Measurements from ENCODE around the gene ACYP2.
A peak's percentile ranks its signal among the peaks of the same experiment; 100 is the strongest.
"Not testable (repeated sequence)": the region's sequence is repeated elsewhere in the genome, so short reads cannot be mapped to it uniquely, and the experiment has no call there.

The ACYP2 gene

GRCh38 chr2:54227798-54228197 is 112.4 kb downstream of the ACYP2 start:
- no peak for ATAC-seq

GRCh38 chr2:54228945-54229344 is 113.5 kb downstream of the ACYP2 start:
- ATAC-seq, result no peak

DNA sequence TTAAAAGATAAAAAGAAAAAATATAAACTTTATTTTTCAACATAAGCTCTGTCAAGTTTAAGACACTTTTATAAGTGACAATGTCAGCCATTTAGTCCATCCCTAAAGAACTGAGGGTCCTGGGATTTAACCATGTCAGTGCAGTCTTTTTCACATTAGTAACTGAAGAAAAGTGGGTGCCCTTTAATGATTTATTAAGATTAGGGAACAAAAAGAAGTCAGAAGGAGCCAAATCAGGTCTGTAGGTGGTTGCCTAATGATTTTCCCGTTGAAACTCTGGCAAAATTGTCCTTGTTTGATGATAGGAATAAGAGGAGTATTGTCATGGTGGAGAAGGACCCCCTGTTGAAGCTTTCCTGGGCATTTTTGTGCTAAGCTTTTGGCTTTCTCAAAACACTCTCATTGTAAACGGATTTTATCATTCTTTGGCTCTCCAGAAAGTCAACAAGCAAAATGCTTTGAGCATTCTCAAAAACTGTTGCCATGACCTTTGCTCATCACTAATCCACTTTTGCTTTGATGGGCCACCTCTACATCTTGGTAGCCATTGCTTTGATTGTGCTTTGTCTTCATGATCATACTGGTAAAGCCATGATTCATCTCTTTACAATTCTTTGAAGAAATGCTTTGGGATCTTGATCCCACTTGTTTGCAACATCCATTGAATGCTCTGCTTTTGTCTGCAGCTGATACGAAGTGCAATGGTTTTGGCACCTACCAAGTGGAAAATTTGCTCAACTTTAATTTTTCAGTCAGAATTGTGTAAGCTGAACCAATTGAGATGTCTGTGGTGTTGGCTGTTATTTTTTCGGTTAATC is 118.6 kb downstream of the ACYP2 start:
- ATAC-seq, result no peak

DNA sequence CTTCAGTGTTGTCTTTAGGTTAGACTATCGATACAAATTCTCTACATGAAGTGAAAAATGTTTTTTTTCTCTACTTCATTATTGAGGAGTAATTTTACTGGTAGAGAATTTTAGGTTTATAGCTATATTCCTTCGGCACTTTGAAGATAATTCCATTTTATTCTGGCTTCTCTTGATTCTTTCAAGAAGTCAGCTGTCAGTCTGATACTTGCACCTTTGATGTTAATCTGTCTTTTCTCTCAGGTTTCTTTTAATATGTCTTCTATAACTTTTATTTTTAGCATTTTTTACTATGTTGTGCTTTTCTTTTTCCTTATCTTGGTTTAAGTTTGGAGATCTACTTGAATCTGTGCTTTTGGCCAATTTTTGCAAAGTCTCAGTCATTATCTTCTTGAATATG is 122.0 kb downstream of the ACYP2 start:
- no peak for ATAC-seq

DNA sequence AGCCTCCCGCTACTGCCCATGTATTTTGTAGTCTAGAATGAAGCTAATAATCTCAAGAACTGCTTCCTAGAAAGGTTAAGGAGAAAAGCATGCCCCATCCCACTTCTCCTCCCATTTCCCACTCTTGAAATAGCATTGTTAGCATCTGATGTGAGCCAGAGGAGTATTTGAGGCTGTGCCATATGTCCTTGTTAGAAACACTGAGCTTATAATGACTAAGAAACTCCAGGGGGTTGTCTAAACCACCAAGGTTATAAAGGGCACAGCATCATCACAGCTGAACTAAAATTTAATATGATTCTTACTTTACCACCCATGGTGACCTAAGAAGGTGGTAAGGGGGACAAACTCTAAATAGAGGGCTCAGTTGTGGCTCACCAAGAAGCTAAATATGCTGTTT is 124.0 kb downstream of the ACYP2 start:
- no peak for ATAC-seq

- ATAC-seq, result no peak
Measured at GRCh38 chr2:54240515-54241469, 125.4 kb downstream of the ACYP2 start.

DNA sequence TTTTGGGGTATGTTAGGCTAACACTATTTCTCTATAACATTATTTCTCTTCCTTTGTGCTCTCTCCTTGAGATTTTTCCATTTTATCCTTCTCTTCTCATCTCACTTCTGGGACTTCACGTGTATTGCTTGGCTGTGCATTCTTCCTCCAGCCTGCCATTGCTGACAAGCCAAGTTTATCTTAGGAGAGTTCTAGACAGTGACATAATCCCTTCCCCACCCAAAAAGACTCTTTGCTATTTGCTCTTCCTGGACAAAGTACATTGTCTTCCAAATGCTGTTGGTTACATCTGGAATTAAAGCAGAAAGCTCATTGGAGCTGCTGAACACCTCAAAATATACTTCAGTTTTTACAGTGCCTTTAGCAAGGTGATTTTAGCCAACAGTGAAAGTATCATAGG is 131.7 kb downstream of the ACYP2 start:
- no peak for ATAC-seq

DNA sequence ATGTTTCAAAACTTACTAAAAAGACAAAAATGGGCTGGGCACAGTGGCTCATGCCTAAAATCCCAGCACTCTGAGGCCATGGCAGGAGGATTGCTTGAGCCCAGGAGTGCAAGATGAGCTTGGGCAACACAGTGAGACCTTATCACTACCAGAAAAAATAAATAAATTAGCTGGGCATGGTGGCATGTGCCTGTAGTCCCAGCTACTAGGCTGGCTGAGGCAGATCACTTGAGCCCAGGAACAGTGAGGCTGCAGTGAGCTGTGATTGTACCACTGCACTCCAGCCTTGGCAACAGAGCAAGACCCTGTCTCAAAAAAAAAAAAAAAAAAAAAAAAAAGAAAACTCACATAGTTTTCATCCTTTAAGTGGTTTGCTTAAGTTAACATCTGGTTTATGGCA is 134.2 kb downstream of the ACYP2 start:
- no peak for ATAC-seq

- ATAC-seq, result no peak
Measured at GRCh38 chr2:54254180-54254579, 138.8 kb downstream of the ACYP2 start.

GRCh38 chr2:54255230-54256090 is 140.0 kb downstream of the ACYP2 start:
- no peak for ATAC-seq

- ATAC-seq, result no peak
Measured at GRCh38 chr2:54256091-54256694, 140.8 kb downstream of the ACYP2 start, which contains the start of gene TSPYL6. Gene TSPYL6 (minus strand): TSS chr2:54256229. CDS start chr2:54256151, 78 bp downstream.

- ATAC-seq, result no peak
Measured at GRCh38 chr2:54258166-54258565, 142.8 kb downstream of the ACYP2 start.

GRCh38 chr2:54259413-54260240 is 144.2 kb downstream of the ACYP2 start:
- ATAC-seq, result no peak

DNA sequence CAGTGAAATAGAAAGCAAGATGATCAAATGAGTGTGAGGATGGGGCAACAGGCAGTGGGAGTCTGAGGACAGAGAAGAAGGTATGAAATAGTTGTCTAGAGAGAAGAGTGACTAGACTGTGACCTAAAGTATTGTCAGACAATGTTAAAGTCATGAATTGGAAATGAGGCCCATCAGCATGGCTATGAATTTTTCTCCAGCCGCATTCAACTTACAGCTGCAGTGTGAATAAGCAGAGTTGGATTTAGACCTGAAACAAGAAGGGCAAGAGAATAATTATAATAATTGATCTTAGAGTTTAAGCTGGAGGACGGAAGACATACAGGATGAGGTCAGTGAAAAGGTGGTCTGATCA is 144.8 kb downstream of the ACYP2 start:
- no peak for ATAC-seq

DNA sequence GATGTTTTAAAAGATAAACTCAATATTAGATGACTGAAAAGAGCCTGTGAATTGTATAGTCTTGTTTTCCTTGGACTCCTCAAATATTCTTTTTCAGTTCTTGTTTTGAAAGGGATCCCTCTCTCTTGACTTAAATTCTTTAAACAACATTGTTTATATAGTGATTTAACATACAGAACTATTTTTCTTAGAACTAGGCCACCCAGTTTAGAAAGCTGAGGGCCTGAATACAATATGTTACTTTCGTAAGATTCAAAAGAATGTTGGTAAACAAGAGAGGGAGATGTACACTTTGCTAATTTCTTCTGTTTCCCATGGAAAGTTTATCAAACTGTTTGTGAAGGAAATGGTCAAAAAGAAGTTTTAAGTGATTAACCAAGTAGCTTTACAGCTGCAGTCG is 146.1 kb downstream of the ACYP2 start:
- ATAC-seq, result no peak

- ATAC-seq, result no peak
Measured at GRCh38 chr2:54262015-54262765, 146.8 kb downstream of the ACYP2 start.

DNA sequence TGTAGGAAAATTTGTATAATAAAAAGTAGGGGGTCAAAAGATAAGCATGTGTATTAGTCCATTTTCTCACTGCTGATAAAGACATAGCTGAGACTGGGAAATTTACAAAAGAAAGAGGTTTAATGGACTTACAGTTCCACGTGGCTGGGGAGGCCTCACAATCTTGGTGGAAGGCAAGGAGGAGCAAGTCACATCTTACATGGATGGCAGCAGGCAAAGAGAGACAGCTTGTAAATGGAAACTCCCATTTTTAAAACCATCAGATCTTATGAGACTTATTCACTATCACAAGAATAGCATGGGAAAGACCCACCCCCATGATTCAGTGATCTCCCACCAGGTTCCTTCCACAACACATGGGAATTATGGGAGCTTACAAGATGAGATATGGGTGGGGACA is 149.7 kb downstream of the ACYP2 start:
- not testable (repeated sequence) for ATAC-seq

- ATAC-seq, result no peak
Measured at GRCh38 chr2:54267577-54267976, 152.2 kb downstream of the ACYP2 start.

GRCh38 chr2:54271189-54271588 is 155.8 kb downstream of the ACYP2 start:
- ATAC-seq, result no peak

GRCh38 chr2:54271843-54272627 is 156.6 kb downstream of the ACYP2 start:
- ATAC-seq, result peak in 1 of 2 donors; percentile 56

Data from activated CD4-positive, CD25-positive, alpha-beta regulatory T cell treated with anti-CD3 and anti-CD28 coated beads, Interleukin-2, amount 50 U/mL, for 24 hours (primary cell).